HPDE6-E6E7 (cell line): ENCODE measurements around the gene G6PC3.
"Not testable (repeated sequence)": the region's sequence is repeated elsewhere in the genome, so short reads cannot be mapped to it uniquely, and the experiment has no call there.

Source experiments
- DNase-seq: peaks from one replicate; pipeline ENCODE4 v3.0.0; 2011; ENCODE audit warnings: missing footprints; ENCODE audit errors: extremely low spot score

G6PC3 gene

GRCh38 chr17:44070455-44071197, at the start of gene G6PC3:
TSS of gene G6PC3 (plus strand) at chr17:44070735. CDS start at chr17:44070966, 231 bp downstream.
- peak; percentile 99 for DNase-seq

GRCh38 chr17:44021227-44021626, 49.3 kb upstream of the G6PC3 start:
- not testable (repeated sequence) for DNase-seq

- no peak for DNase-seq
Observed at GRCh38 chr17:44022246-44022645, 48.3 kb upstream of the G6PC3 start.

- no peak for DNase-seq
Observed at GRCh38 chr17:44023545-44024270, 46.8 kb upstream of the G6PC3 start.

- DNase-seq, result no peak
Observed at GRCh38 chr17:44024271-44024663, 46.3 kb upstream of the G6PC3 start.

GRCh38 chr17:44024853-44025252, 45.7 kb upstream of the G6PC3 start:
- DNase-seq, result no peak

GRCh38 chr17:44029736-44030135, 40.8 kb upstream of the G6PC3 start:
- DNase-seq, result no peak

- no peak for DNase-seq
Observed at GRCh38 chr17:44030482-44030881, 40.1 kb upstream of the G6PC3 start.

GRCh38 chr17:44033861-44034408, 36.6 kb upstream of the G6PC3 start:
- DNase-seq, result no peak

GRCh38 chr17:44034688-44035087, 35.8 kb upstream of the G6PC3 start:
- DNase-seq, result not testable (repeated sequence)

GRCh38 chr17:44037471-44037870, 33.1 kb upstream of the G6PC3 start:
- DNase-seq, result no peak

- no peak for DNase-seq
Observed at GRCh38 chr17:44038604-44039011, 31.9 kb upstream of the G6PC3 start.

GRCh38 chr17:44039829-44040635, 30.5 kb upstream of the G6PC3 start:
- DNase-seq, result peak; percentile 37

GRCh38 chr17:44043272-44043696, 27.3 kb upstream of the G6PC3 start:
- no peak for DNase-seq

- DNase-seq, result no peak
Observed at GRCh38 chr17:44044071-44044470, 26.5 kb upstream of the G6PC3 start.

GRCh38 chr17:44045486-44045885, 25.0 kb upstream of the G6PC3 start:
- DNase-seq, result no peak

GRCh38 chr17:44046893-44047292, 23.6 kb upstream of the G6PC3 start:
- not testable (repeated sequence) for DNase-seq

- DNase-seq, result no peak
Observed at GRCh38 chr17:44049294-44050060, 21.1 kb upstream of the G6PC3 start.

- no peak for DNase-seq
Observed at GRCh38 chr17:44053125-44053872, 17.2 kb upstream of the G6PC3 start.

- DNase-seq, result no peak
Observed at GRCh38 chr17:44059101-44059892, 11.2 kb upstream of the G6PC3 start.
